Stimulated activated CD4-positive, alpha-beta T cell treated with anti-CD3 and anti-CD28 coated beads, Interleukin-1b, Interleukin-23, amount 100 ng/mL, for 24 hours (primary cell): ENCODE results near the gene EXOC3L2.

Source experiments
- DNase-seq, 4 experiments: peaks; one replicate each; pipeline ENCODE4 v3.0.0-alpha.2; 2020; ENCODE audit warnings: low read depth in 4 of 4, low spot score in 1 of 4

Gene EXOC3L2

DNA sequence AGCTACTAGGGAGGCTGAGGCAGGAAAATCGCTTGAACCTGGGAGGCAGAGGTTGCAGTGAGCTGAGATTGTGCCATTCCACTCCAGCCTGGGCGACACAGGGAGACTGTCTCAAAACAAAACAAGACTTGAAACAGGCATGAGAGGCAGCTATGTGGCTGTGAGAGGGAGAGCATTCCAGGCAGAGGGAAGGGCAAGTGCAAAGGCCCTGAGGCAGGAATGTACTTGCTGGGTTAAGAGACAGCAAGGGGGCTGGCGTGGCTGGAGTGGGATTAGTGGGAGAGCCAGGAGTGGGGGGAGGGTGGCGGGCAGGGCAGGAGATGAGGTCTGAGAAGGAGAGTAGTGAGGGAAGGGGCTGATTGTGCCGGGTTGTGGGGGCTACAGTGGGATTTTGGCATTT is 21.3 kb downstream of the EXOC3L2 start:
- no peak for DNase-seq

DNA sequence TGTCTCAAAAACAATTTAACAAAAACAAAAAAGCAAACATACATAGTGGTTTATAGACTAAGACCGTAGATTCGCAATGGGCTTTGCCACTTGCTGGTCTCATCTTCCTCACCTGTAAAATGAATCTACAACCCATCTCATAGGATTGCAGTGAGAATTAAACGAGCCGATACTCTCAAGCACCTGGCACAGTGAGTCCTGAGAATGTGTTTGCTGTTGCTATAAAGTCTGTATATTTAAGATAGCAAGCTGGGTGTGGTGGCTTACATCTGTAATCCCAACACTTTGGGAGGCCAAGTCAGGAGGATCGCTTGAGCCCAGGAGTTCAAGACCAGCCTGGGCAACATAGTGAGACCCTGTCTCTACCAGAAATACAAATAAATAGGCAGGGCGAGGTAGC is 22.5 kb downstream of the EXOC3L2 start:
- DNase-seq, result no peak

DNA sequence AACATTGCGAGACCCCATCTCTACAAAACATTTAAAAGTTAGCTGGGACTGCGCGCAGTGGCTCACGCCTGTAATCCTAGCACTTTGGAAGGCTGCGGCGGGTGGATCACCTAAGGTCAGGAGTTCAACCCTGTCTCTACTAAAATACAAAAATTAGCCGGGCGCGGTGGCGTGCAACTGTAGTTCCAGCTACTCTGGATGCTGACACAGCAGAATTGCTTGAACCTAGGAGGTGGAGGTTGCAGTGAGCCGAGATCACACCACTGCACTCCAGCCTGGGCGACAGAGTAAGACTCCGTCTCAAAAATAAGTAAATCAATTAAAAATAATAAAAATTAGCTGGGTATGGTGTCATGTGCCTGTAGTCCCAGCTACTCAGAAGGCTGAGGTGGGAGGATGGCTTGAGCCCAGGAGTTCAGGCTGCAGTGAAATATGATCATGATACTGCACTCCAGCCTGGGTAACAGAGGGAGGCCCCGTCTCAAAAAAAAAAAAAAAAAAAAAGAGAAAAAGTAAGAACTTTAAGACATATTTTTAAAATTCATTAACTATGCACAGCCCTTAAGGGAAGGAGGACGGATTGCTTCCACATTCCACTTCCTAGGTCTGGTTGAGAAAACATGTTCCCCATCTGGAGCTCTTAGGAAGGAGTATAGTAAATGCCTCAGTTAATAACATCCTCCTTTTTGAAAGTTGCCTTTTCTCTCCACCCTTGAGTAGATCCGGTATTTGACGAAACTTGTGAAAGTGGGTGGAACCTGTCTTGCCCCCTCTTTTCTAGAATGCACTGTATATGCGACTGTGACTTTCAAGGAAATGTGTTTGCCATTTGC is 26.1 kb downstream of the EXOC3L2 start:
- DNase-seq, result no peak

DNA sequence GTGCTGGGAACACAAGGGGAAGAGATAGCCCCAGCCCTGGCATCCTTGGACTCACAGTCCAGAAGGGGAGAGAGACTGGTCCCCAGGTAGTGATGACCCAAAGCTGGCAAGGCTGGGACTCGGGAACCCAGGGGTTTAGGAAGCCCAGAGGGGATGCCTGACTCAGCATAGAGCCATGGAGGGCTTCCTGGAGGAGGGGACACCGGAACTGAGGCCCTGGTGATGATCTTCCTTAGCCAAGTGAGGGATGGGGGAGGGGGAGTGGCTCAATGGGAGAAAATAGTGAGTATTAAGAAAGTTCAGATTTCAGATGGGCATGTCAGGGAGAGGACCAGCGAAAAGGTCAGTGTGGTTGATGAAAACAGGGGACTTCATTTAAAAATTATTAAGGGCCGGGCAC is 26.8 kb downstream of the EXOC3L2 start:
- DNase-seq, result no peak

DNA sequence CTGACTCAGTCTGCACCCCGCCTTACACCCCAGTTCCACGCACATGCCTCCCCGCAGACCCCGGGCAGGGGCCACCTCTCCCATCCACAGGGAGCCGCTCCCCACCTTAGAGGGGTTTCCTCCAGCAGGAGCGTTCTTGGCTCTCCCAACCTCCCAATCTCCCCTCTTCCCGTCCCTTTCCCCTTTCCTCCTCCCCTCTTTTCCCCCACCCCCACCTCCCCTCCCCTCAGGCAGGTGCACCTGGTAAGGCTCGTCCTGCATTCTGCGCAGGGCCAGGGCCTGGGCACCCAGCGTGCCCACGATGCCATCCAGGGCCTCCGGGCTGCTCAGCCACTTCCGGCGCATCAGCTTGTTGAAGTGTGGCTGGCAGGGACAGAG is 27.3 kb downstream of the EXOC3L2 start:
- no peak for DNase-seq

DNA sequence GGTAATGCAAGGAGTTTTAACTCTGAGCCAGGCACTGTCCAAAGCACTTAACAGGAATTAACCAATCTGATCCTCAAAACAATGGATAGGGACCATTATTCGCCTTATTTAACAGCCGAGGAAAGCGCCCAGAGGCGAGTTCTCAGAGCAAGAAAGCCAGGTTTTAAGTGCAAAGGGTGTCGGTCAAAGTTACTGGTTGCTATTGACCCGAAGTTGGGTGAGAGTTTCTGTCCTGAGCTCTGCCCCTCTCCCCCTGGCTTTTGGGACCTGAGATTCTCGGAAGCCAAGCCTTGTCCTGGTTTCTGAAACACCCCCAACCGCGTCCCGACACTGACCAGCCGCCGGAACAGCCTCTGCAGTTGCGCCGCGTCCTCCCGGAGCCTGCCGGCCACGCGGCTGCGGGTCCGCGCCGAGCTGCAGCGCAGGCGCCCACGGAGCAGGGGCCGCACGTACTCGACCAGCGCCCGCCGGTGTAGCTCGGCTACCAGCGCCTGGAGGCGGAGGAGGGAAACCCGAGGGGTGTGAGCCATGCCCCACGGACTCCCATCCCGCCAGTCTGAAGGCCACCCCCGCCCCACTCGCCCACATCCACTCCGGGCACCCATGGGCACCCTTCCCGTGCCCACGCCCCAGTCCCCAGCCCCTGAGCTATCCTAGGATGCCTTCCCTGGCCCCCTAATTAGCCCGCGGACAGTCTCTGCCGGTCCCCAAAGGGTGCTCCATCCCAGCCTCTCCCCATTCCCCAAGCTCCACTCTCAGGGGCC is 27.8 kb downstream of the EXOC3L2 start:
- DNase-seq, result no peak

DNA sequence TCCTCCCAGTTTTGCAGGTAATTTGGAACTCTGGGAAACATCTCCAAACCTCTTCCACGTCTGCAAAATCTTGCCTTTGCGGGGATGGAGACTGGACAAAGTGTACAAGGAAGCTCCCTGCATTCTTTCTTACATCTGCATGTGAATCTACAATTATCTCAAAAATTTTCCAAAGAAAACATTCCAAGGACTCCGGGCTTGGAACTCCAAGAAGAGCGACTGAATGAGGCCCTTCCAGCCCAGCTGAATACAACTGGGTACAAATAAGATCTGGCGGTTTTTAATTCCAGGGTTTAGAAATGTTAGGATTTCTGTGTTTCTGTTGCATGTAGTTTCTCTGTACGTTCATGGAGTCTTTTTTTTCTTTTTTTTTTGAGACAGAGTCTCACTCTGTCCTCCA is 28.5 kb downstream of the EXOC3L2 start:
- no peak for DNase-seq

DNA sequence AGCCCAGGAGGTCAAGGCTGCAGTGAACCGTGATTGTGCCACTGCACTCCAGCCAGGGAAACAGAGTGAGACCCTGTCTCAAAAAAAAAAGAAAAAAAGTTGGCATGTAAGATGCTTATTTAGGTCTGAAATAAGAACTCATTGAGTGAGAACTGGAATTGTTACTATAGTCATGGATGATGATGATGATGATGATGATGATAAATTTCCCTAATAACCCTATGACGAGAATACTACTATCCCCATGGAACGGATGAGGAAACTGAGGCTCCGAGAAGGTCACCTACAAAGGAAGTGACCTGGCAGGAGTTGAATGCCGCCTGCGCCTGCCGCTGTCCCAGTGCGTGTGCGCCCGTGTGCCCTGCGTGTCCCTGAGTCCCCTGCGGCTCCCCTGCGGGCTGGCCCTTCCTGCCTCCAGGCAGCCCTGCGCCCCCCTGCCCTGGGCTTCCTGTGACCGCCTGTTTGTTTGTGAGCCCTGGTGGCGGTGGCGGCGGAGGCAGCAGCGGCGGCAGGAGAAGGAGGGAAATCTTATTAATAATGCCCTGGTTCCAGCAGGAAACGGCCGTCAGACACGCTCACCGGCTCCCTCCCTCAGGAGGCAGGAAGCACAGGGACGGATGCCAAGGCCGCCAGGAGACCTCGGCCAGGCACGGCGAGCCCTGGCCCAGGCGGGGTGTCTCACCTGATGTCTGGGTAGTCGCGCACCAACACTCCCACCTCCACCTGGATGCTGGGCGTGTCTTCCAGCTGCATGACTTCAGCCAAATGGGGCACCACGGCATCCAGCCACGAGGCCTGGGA is 29.6 kb downstream of the EXOC3L2 start:
- DNase-seq, result no peak

DNA sequence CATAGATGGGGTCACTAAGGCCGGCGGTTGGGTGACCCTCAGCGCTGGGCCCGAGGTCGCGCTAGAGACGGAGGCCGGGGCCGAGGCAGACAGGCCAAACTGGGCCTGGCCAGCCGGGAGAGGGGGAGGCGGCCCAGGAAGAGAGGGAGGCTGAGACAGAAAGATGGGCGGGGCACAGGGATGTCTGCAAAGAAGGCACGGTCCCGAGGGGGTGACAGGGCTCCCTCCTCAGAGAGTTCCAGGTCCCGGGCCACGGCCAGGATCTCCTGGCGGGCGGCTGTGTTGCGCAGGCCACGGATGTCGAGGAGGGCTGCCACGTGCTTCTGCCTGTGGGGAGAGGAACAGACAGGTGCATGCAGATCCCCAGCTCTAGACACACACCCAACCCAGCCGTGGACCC is 32.2 kb downstream of the EXOC3L2 start:
- no peak for DNase-seq

DNA sequence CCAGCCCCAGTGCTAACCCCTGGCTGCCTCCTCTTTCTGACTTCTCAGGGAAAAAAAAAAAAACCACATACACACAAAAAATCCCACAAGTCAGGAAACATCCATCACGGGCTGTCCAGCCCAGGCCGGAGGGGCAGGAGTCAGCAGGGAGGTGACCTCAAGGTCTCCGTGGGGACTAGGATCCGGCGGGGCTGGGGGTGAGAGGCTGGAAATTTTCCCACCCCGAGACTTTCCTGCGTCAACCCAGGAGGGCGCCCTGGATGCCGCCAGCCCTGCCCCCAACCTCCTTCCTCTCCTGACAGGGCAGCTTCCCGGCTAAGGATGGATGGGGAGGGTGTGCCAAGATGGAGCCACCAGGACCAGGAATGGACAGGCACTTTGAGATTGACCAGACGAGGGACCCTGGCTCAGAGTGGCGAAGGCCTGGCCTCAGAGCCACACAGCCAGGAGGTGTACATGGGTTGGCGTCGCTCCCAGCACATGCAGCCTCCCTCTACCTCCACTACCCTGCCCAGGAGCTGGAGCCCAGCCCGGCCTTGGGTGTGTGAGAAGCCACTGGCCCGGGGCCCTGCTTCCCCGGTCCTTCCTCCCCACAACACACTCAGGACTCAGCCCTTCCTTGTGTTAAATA is 33.3 kb downstream of the EXOC3L2 start:
- DNase-seq, result no peak

DNA sequence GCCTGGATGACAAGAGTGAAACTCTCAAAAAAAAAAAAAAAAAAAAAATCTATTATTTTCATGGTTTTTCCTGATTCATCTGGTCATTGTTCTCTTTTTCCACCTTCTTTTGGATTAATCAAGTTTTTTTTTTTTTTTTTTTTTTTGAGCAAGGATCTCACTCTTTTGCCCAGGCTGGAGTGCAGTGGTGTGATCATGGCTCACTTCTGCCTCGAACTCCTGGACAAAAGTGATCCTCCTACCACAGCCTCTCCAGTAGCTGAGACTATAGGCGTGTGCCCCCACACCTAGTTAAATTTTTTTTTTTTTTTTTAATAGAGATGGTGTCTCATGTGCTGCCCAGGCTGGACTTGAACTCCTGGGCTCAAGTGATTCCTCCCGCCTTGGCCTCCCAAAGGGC is 38.9 kb downstream of the EXOC3L2 start:
- no peak for DNase-seq

DNA sequence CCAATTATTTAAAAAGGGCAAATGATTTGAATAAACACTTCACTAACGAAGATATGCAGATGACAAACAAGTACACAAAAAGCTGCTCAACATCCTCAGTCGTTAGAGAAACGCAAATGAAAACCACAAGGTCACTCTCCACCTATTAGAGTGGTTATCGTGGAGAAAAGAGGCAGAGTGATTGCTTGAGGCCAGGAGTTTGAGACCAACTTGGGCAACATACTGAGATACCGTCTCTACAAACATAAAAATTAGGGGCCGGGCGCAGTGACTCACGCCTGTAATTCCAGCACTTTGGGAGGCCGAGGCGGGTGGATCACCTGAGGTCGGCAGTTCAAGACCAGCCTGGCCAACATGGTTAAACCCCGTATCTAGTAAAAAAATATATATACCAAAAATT is 39.4 kb downstream of the EXOC3L2 start:
- no peak for DNase-seq

DNA sequence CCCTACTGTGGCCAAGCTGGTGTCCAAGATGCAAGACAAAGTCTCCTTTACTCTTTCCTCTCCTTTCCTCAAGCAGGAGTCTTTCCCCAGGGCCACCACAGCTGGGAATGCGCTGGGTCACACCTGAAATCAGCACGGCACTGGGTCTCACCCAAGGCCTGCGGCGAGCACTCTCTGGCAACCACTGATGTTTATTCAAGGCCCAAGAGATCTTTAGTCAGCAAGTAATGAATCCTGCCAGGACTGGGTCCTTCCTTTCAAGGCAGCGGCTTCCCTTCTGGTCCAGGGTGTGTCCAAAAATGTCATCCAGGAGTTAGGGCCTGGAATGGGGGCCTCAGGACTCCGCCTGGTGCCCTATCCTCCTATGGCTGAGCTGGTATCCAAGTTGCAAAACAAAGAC is 42.6 kb downstream of the EXOC3L2 start:
- no peak for DNase-seq

DNA sequence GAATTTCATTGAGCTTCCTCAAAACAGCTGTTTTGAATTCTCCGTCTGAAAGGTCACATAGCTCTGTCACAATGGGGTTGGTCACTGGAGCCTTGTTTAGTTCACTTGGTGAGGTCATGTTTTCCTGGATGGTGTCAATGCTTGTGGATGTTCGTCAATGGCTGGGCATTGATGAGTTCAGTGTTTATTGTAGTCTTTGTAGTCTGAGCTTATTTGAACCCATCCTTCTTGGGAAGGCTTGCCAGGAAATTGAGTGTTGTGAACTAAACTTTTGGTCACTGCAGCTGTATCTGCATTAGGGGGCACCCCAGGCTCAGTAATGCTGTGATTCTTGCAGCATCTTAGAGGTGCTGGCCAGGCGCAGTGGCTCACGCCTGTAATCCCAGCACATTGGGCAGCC is 44.6 kb downstream of the EXOC3L2 start:
- DNase-seq, result no peak

DNA sequence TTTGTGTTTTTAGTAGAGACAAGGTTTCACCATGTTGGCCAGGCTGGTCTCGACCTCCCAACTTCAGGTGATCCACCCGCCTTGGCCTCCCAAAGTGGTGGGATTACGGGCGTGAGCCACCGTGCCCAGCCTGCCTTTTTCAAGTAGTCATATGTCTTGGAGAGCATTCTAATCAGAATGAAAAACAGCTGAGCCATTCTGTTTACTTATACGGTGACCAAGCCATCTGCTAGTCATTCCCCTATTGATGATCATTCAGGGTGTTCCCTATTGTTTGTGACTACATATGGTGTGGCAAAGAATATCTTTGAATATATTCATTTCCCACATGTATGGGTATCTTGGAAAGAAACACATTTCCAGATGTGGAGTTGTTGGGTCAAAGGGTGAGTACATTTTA is 49.4 kb downstream of the EXOC3L2 start:
- DNase-seq, result no peak

DNA sequence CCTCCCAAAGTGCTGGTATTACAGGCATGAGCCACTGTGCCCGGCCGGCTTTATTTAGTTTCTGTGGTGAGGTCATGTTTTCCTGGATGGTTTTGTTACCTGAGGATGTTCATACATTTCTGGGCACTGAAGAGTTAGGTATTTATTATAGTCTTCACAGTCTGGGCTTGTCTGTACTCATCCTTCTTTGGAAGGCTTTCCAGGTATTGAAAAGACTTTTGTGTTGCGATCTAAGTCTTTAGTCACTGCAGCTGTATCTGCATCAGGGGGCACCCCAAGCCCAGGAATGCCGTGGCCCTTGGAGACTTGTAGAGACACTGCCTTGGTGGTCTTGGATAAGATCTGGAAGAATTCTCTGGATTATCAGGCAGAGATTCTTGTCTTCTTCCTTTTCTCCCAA is 53.8 kb downstream of the EXOC3L2 start:
- DNase-seq, result no peak

DNA sequence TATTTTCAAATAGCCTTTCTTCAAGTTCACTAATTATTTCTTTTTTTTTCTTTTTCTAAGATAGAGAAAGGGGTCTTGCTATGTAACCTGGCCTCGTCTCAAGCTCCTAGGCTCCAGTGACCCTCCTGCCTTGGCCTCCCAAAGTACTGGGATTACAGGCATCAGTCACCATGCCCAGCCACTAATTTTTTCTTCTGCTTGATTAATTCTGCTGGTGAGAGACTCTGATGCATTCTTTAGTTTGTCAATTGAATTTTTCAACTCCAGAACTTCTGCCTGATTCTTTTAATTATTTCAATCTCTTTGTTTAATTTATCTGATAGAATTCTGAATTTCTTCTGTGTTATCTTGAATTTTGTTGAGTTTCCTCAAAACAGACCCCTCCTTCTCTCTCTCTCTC is 55.2 kb downstream of the EXOC3L2 start:
- no peak for DNase-seq

DNA sequence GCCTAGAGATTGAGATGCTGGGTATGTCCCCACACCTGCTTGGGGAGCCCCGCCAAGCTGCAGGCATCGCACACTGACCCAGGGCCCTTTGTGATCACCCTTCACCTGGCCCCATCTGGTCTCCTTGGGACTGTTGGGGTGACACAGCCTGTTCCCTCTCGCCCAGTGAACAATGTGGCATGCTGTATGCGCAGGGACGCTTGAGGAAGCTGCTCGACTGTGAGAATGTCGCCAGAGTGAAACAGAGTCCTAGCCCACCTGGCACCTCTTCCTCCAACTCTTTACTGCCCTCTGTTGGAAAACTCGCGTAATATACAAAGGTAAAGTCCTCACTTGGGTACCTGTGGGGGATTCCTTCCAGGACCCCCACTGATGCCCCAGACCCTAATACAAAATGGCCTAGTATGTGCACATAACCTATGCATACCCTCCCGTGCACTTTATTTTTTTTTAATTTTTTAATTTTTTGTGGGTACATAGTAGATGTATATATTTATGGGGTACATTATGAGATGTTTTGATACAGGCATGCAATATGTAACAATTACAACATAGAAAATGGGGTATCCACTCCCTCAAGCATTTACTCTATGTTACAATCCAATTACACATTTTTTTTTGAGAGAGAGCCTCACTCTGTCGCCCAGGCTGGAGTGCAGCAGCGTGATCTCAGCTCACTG is 57.6 kb downstream of the EXOC3L2 start:
- no peak for DNase-seq

DNA sequence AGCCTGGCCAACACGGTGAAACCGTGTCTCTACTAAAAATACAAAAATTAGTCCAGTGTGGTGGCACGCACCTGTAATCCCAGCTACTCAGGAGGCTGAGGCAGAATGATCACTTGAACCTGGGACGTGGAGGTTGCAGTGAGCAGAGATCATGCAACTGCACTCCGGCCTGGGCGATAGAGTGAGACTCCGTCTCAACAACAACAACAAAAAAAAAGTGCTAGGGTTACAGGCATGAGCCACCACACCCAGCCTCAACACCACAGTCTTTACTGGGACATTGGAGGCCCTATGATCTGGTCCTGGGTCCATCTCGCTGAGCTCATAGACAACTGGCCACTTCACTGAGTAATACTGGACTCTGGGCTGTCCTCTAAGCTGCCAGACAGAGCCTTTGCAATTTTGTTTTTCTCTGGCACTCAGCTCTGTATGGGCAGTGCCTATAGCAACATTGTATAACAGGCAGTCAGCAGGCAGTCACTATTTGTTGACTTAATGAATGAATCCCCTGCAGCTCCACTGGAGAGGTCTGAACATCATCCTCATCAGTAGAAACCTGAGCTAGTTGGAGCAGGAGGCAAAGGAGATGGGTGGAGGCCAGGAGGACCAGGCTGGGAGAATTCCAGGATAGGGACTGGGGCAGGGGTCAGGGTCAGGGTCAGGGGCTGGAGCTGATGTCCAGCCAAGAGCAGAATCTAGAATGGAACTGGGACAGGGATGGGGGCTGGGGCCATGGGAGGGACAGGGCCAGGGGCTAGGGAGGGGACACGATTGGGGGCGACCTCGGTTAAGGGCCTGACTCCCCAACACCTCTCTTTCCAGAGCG is 58.5 kb downstream of the EXOC3L2 start:
- DNase-seq, result no peak

DNA sequence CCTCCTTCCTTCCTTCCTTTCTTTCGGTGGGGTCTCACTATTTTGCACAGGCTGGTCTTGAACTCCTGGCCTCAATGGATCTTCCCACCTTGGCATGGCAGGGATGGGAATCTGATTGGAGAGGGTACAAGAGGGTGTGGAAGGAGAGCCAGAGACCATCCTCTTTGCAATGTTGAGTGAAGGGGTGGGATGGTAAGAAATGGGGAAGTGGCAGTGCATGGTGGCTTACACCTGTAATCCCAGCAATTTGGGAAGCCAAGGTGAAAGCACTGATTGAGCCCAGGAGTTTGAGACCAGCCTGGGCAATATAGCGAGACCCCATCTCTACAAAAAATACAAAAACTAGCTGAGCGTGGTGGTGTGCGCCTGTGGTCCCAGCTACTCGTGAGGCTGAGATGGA is 61.1 kb downstream of the EXOC3L2 start:
- DNase-seq, result no peak
